Stromal cell of bone marrow (primary cell): ENCODE data around the gene CDH20.
"Not testable (repeated sequence)": the region's sequence is repeated elsewhere in the genome, so short reads cannot be mapped to it uniquely, and the experiment has no call there.

Experiments
- DNase-seq: peaks from one replicate; pipeline ENCODE4 v3.0.0-alpha.2; 2012; ENCODE audit warnings: low read depth

The CDH20 gene

DNA sequence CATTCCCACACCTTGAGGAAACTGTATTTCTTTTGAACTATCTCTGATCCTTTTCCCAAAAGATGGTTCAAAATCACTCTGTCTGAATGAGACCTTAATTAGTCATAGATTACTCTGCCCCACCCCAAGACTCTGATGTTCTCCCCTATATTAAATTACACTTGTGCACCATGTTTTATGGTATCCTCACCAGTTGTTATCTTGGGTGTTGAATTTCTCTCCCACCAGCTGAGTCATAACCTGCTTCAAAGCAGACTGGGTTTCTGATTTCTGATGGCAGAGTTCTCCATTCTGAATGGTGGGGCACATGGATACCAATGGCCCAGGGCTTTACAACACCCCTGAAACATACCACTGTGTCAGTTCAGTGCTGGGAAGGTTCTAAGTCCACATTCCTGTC lies 15.0 kb downstream of the CDH20 start:
- DNase-seq, result no peak

DNA sequence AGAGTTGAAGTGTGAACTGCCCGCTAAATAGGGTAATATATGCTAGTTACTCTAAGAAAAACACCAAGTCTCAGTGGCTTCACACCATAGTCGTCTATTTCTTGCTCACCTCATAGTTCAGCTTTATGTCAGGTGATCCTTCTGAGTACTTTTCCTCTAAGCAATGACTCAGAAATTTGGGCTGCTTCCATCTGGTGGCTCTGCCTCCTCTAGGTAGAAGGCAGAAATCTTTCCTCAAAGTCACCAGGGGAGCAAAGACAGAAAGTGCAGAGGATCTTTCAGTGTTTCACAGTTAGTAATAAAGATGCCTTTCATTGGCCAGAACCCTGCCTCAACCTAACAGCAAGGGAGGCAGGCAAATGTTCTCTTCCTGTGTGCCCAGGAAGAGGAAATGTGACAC lies 17.3 kb downstream of the CDH20 start:
- no peak for DNase-seq

DNA sequence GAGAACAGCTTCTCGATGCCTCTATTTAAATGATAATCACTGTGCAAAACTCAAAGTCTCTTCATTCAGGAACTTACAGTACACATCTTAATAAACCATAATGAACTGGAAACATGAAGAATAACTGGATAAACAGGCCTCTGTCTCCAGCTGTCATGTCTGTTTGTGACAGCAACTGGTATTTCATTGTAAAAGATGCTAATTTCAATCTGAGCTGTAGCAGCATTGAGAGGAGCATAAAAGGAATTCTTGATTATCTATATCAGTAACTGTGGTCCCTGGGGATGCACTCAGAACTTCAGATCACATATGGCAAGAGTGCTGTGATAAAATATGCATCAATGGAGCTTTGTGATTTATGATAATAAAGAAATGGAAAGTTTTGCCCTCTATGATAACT lies 18.8 kb downstream of the CDH20 start:
- DNase-seq, result no peak

DNA sequence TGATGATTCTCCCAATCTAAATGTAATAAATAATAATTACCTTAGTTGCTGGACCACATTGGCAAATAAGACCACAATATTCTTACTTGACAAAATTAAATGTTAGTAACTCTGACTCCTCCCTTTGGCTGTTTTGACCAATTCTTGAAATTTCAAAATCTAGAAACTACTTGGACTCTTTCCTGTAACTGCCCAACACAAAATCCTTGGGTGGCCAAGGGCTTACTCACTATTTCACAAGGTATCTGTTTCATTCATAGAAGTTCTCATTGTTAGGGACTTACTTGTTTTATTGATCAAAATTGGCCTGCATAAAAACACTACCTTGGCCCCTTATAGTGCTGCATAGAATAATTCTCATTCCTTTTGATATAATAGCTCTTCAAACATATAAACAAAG lies 19.4 kb downstream of the CDH20 start:
- DNase-seq, result no peak

DNA sequence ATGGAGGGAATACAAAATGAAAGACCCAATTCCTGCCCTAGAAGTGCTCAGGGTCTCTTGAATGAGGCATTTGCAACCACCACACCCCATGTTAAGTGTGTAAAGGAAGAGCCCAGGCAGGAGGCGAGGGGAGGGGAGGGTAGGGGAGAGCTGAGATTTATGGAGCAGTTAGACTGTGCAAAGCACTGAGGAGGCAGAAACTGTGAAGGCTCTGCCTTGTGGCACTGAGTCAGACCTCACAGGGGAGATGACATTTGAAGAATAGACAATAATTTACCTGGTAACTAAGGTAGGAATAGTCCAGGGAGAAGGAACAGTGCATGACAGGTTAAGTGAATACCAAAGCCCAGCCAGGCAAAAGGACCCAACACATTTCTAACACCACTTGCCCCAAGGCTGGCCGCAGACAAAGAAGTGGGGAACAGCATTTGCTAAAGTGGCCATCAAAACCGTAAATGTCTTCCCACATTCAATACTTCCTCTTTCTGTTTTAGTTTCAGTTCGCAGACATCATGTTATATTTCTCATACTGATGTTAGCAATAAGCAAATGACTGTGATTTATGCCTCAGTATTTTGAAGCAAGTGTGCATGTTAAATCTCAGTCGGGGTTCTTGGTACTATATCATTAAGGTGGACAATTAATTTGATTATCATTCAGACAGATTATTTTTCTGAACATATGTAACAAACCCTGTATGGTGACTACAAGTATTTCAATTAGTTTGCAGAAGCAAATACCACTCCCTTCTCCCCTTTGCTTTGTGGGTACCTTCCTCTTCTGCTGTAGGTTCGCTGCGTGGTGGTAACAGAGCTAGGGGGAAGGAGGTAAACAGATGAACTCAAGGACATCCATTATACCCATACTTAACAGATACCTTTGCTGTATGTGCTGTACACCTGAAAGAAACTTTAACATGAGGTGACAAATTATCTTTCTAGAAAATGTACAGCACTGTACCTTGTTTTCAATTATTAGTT lies 27.5 kb downstream of the CDH20 start:
- no peak for DNase-seq

DNA sequence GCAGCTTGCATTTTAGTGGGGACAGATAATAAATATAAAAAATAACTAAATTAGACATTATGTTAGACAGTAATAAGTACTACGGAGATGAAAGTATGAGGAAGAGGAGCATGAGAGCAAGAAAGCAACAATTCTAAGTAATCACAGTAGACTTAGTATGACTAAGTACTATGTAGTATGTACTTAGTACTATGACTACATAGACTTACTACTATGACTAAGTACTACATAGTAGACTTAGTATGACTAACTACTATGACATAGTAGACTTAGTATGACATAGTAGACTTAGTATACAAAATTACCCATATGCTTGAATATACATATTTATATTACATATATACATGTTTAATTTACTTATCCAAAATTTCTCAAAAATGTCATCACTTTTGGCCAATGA lies 29.3 kb downstream of the CDH20 start:
- no peak for DNase-seq

DNA sequence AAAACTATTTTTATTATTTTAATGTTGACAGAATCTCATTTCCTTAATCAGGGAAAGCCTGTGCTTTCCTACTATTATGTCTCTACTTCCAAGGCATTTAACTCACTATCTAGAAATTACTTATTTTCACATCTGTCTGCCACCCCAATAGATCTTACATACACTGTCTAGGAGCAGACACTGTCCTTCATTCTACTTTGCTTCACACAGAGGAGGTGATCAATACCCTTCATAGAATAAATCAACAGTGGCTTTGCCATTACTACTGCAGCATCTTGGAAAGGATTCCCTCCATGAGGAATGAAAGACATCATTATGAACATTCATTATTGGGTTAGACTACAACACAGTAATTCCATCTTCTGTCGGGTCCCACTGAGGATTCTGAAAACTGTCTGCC lies 31.7 kb downstream of the CDH20 start:
- no peak for DNase-seq

DNA sequence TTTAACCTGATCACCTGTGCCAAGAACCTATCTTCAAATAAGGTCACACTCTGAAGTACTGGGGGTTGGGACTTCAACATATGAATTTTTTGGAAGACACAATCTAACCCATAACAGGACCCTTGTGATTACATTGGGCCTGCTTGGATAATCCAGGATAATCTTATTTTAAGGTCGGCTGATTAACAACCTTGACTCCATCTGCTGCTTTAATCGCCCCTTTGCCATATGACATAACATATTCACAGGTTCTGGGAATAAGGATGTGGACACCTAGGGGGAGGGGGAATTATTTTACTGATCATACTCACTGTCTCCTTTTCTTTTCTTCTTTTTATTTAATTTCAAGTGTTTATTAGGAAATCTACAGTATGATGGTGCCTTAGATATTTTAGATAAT lies 34.8 kb downstream of the CDH20 start:
- DNase-seq, result no peak

DNA sequence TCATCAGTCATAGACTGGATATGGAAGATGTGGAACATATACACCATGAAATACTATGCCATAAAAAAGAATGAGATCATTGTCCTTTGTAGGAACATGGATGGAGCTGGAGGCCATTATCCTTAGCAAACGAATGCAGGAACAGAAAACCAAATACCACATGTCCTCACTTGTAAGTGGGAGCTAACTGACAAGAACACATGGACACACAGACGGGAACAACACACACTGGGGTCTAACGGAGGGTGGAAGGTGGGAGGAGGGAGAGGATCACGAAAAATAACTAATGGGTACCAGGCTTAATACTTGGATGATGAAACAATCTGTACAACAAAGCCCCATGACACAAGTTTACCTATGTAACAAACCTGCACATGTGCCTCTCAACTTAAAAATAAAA lies 36.4 kb downstream of the CDH20 start:
- DNase-seq, result not testable (repeated sequence)

DNA sequence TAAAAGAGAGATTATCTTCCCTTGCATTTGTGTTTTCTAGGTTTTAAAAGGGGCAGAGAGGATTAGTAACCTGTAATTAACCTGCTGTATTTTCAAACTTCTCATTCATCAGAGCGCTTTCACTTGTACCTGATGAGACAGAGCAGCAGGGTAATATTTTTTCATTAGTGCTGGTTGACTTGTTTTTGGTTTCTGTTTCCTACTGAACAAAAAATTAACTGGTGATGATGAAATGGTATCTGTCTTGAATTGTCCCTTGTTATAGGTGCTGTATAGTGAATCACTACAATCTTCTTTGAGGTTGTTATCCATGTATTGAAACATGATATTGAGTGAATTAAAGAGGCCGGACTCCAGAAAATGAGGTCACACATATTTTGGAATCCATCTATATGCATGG lies 37.9 kb downstream of the CDH20 start:
- no peak for DNase-seq

DNA sequence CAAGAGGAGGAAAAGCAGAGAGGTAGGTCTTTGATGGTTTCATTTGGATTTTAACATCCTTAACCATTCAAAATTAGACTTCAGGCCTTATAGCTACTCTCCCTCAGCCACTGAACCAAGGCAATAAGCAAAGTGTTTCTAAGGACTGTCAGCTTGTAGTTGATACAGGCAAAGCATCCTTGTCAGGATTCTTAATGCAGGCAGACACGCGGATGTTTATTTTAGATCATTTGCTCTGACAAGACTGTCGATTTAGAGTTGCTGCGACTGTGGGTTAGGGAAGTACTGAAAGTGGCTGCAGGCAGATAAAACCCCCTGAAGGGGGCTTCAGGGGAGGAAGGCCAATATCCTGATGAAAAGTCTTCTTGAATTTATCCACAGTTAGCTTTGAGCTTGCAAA lies 46.6 kb downstream of the CDH20 start:
- no peak for DNase-seq

DNA sequence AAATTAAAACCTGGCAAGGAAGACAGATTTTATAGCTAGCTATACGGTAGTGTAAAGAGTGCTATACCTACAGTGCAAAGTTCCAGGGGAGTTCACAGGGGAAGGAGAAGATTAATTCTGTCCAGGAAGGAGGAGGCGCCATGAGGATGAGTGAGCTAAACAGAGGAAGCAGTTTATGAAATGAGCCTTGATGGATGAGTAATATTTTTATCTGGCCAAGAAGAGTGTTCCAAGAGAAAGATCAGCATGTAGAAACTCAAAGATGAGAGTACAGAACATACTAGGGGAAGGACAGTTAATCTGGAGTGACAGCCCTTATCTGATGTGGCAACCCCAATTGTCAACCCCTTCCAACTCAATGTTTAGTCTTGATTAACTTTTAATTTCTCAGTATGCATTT lies 54.8 kb downstream of the CDH20 start:
- peak; percentile 13 for DNase-seq

DNA sequence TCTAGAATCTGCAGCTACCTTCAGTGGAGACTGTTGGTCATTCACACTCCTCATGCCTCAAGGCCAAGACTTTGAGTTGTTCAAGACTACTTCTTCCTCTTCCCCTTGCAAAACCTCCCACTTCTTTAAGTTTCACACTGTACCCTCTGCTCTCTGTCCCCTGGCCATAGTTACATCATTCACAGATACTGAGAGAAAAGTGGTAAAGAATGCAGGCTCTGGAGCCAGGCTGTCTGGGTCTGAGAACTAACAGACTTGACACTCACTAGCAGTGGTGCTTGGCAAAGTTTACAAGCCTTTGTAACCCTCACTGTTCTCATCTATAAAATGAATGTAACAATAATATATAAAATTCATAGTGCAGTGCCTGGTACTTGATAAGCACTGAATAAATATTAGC lies 61.8 kb downstream of the CDH20 start:
- no peak for DNase-seq

DNA sequence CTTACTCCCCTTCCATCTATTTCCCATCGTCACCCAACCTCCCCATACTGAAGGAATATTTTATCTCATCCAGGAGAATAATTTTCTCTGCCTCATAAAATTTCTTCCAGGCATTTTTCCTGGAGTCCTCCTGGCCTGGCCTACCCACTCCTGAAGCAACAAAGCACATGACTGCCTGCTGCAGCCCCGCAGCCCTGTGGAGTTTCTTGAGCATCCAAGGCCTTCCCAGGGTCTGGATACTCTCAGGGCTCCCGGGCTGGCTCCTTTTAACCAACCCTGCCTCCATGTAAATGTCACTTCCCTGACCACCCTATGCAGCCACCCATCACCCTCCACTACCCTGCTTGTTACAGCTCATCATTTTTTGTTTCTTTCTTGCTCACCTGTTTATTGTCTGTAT lies 64.0 kb downstream of the CDH20 start:
- no peak for DNase-seq

DNA sequence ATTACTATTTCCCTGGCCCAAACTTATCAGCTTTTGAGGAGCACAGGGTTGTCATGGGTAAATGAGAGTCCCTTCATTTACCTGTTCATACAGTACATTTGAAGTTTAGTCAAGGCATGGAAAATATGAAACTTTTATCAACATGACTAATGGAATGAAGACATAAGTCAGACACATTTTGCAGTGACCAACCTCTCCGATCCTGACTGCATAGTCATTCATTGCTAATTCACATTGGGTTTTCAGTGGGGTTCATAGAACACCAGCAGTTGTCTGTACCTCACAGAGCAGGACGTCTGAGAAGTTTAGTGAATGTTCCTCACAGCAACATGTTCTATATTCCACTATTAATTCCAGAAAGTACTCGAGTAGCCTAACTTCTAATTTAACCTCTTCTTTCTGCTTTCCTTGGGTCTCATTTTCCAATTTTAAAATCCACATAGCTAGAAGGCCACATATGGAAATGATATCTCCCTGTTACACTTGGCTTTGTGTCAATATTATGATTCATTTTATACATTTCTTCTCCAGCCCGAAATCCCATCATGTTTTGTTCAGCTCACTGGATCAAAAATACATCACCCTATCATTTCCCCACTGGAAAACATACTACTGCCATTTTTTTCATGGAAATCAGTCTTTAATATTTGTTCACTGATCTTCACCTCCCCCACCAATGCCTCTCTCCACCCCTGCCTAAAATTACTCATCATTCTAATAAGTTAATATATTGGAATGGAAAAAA lies 65.9 kb downstream of the CDH20 start:
- DNase-seq, result peak; percentile 45

DNA sequence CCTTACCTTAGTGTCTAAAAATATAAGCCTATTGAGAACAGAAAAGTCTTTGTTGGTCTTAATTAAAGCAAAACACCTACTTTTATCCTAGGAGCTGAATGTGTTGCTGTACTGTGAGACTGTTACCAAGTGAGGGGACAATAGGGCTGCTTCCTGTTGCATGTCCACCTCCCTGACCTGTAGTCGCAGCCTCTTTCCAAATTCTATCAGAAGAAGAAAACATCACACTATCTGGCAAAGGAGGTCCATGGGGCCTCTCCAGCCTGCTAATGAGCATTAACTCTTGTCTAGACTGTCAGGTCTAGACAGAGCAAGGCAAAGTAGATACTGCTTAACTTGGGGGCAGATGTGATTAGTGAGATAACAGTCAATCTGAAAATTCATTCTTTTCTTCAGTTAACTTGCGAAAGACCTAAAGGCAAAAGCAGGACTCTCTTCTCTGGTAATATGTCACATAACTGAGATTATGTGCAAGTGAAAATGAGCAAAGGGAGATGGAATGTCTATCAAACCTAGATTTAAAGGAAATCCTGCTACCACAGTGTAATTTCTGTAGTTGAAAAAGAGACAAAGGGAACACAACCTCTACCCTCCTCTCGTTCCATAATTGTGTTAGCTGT lies 66.9 kb downstream of the CDH20 start:
- no peak for DNase-seq

DNA sequence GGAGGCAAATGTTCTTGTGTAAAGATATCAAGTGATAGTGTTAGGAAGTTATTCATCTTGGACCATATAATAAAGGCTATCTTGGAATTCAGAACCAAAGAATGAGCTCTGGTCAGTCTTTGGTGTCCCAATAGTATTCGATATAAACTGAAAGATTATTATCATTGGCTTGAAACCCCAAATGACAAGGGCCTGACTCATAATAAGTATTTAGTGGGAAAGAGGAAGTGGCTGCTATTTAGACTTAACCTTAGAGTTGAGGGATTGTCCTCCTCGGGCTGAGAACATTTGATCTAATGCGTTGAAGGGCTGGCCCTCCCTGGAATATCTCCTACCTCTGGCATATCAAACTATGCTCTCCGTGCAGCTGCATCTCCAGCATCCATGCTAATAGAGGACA lies 67.5 kb downstream of the CDH20 start:
- DNase-seq, result peak; percentile 61

DNA sequence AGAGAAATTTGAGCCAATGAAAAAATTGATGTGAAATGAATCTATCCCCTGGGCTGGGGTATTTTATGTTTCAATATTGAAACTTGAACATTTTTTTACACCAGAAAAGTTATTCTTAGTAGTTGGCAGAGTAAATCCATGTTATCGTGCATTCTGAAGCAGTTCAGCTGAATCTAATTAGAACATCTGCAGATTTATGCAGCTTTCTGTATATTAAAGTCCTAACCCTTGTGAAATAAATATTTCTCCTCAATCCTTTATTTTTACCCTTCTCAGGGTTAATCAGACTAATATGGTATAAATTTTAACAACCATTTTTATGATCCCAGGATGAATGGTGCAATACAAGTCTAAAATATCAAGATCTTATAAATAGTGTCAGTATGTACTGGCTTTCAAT lies 69.5 kb downstream of the CDH20 start:
- DNase-seq, result no peak

DNA sequence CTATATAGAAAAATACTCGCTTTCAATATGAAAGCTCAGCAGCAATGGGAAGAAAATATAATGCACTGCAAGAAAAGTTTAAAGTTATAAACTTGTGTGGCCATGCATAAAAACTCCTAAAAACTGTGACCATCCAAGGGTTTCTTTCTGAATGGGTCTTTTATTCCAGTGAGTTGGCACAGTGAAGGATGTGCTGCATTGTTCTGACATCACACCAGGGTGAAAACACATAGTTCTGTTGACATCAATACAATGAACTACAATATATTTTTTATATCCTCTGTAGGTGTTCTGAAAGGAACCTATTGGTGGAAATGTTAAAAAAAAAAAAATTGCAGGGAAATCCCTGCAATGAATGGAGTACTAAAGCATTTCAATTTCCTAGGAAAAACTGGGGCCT lies 80.2 kb downstream of the CDH20 start:
- no peak for DNase-seq

DNA sequence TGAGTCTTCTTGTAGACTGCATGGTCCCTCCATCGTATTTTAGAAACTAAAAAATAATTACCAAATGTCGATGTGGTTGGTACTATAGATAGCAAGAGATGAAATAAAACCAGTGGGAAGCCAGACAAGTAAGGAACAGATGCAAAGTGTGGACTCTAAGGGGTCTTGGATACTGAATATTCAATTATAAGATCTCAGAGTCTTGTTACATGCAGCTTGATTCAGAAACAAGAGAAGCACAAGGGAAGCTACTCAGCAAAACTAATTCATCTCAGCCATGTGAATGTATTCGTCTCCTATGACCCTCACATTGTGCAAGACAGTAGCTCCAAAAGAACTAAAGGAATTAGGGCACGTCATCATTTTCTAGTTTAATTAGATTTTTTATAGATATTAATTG lies 80.9 kb downstream of the CDH20 start:
- DNase-seq, result no peak

DNA sequence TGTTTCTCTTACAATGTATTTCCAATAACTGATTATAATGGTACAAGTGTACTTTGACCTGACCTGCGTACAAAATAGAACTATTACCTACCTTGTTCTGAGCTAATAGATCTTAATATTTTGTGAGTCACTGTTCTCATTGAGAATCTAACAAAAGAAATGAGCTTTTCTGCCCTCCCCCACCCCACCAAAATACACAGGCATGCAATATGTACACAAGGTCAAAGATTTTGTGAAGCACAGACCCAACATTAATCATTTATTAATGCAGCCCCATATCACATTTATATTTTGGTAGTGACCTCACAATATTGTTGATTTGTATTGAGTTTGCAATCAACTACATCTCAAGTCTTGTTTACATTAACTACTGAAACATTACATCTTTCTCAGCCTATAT lies 86.5 kb downstream of the CDH20 start:
- no peak for DNase-seq

DNA sequence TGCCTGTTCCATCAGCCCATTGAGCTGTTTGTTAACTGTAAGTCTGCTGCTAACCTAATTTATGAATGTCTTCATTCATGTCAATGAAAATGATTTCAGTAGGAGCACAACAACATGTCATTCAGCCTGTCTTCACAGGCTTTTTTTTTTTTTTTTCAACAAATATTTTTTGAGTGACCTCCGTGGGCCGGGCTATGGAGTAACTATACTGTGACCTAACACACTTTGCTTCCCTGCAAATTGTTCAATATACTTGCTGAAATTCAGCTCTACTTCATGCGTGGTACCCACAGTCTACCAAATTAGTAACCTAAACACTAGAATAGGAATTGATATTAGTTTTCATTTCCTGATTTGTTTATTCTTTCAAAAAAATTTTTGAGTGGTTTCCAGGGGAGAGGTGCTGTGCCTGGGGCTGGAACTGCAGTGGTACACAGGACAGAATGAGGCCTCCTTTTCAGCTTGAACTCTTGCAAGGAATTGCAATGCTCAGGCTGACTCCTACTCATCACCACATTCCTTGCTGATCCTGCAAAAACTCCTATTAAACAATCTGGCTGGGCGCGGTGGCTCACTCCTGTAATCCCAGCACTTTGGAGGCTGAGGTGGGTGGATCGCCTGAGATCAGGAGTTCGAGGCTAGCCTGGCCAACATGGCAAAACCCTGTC lies 87.1 kb downstream of the CDH20 start:
- no peak for DNase-seq
